ENCODE results near the gene PTMA.

- no peak for TF ChIP-seq SP1 (IDR thresholded peaks at IDR 0.05; ENCODE audit: low read depth)
- TF ChIP-seq CTCF (IDR thresholded peaks at IDR 0.05 in 2 of 3, conservative IDR thresholded peaks at IDR 0.05 in 1 of 3; ENCODE audit: borderline replicate concordance in 1 of 3, insufficient read depth in 1 of 3, low read depth in 2 of 3, low read length in 2 of 3) = peak in 2 of 3 experiments; percentile 88 to 91; a peak in 4 of 6 replicates
- peak; percentile 98 for TF ChIP-seq POLR2AphosphoS5 (IDR thresholded peaks at IDR 0.05; ENCODE audit: low read depth, low read length)
- TF ChIP-seq RAD21 (IDR thresholded peaks at IDR 0.05; ENCODE audit: low read depth) = no peak
- TF ChIP-seq TCF7L2 (IDR thresholded peaks at IDR 0.05; ENCODE audit: borderline replicate concordance, extremely low read depth, insufficient read depth, insufficient read length) = peak; percentile 45
- TF ChIP-seq EZH2phosphoT487 (IDR thresholded peaks at IDR 0.05; ENCODE audit: borderline replicate concordance) = no peak
- TF ChIP-seq POLR2A (IDR thresholded peaks at IDR 0.05; ENCODE audit: borderline replicate concordance, extremely low read depth, insufficient read depth, insufficient read length) = no peak
- TF ChIP-seq CEBPB (IDR thresholded peaks at IDR 0.05; ENCODE audit: low read depth) = no peak
- no peak for TF ChIP-seq ZNF274 (IDR thresholded peaks at IDR 0.05; ENCODE audit: low read depth, low read length)
- TF ChIP-seq YY1 (IDR thresholded peaks at IDR 0.05; ENCODE audit: extremely low read depth, insufficient replicate concordance, low read depth, low read length) = peak; percentile 31
- peak; percentile 53 for TF ChIP-seq ZFX (IDR thresholded peaks at IDR 0.05)
- peak; percentile 65 for TF ChIP-seq ZBTB33 (IDR thresholded peaks at IDR 0.05; ENCODE audit: extremely low read depth, insufficient replicate concordance, low read length)
These were observed 5.7 kb downstream of the PTMA start for GRCh38 chr2:231713730-231714638.
